Right atrium auricular region (tissue), 2 donors: ENCODE measurements around the gene TP73. TPM values are rescaled to one million over a fixed set of nuclear protein-coding genes. Genes with fewer than 3 reads are reported as not detected.
"Not testable (repeated sequence)": the region's sequence is repeated elsewhere in the genome, so short reads cannot be mapped to it uniquely, and the experiment has no call there.

Experiments used
- DNase-seq: peaks from one replicate; pipeline ENCODE4 v3.0.0-alpha.2; 2019; ENCODE audit warnings: low spot score
- H3K27ac ChIP-seq, 2 donors: fragments of 200-600 bp; sonication (generic); 1 replicate in 1 of 2; 2 replicates in 1 of 2; pipeline ENCODE4 v1.5.1; 2016 to 2019
- H3K27me3 ChIP-seq, 2 donors: fragments of 200-600 bp; sonication (generic); one replicate each; pipeline versions ENCODE4 v1.5.1 to v1.6.0; 2017 to 2019
- H3K36me3 ChIP-seq: fragments of 200-600 bp; sonication (generic); one replicate; pipeline ENCODE4 v1.5.1; 2016
- H3K4me1 ChIP-seq, 2 donors: fragments of 200-600 bp; sonication (generic); one replicate each; pipeline versions ENCODE4 v1.5.1 to v1.6.0; 2017 to 2019
- H3K4me3 ChIP-seq, 2 donors: fragments of 200-600 bp; sonication (generic); 1 replicate in 1 of 2; 2 replicates in 1 of 2; pipeline ENCODE4 v1.5.1; 2017 to 2019; ENCODE audit warnings: mild to moderate bottlenecking in 1 of 2, moderate library complexity in 1 of 2
- H3K9me3 ChIP-seq, 2 donors: fragments of 200-600 bp; sonication (generic); one replicate each; pipeline ENCODE4 v1.5.1; 2019
- CTCF ChIP-seq, 2 donors: fragments of 200-600 bp; sonication (generic); IDR thresholded peaks; one replicate each; pipeline ENCODE4 v1.5.1; 2019; ENCODE audit warnings: antibody characterized with exemption in 2 of 2
- total RNA-seq, 2 donors: library from RNA; depleted of rRNA; stranded (reverse); fragments of >200 nt; gene quantifications; one replicate each; pipeline ENCODE4 v1.1.0, GENCODE V29; 2016

The TP73 gene
- total RNA-seq, 2 donors from 2014 or later = 0.16 TPM; not detected in 1

- not testable (repeated sequence) for H3K27ac ChIP-seq, H3K9me3 ChIP-seq, H3K4me1 ChIP-seq, H3K4me3 ChIP-seq, H3K27me3 ChIP-seq, H3K36me3 ChIP-seq
- DNase-seq = peak; percentile 72
- peak; percentile 97 for TF ChIP-seq CTCF (IDR thresholded peaks at IDR 0.05)
Measured at GRCh38 chr1:3724416-3725030, 72.2 kb downstream of the TP73 start.

- no peaks in the 10 kb centered on the region for H3K36me3 ChIP-seq
- H3K9me3 ChIP-seq = no peaks in the 10 kb centered on the region
- H3K4me1 ChIP-seq = no peaks in the 10 kb centered on the region
- H3K4me3 ChIP-seq = no peak overlapping the region
- no peaks in the 10 kb centered on the region for H3K27me3 ChIP-seq
- no peak for TF ChIP-seq CTCF (IDR thresholded peaks at IDR 0.05)
- no peak for DNase-seq
- no peak overlapping the region for H3K27ac ChIP-seq
Measured at GRCh38 chr1:3725366-3725765, 73.0 kb downstream of the TP73 start.

- peaks cover 0 to 10% of the 10 kb centered on the region in 2 donors for H3K4me1 ChIP-seq
- DNase-seq = no peak
- TF ChIP-seq CTCF (IDR thresholded peaks at IDR 0.05) = peak; percentile 14 to 52
- H3K36me3 ChIP-seq = no peaks in the 10 kb centered on the region
- no peaks in the 10 kb centered on the region for H3K27me3 ChIP-seq
- H3K27ac ChIP-seq = no peak overlapping the region
- H3K4me3 ChIP-seq = no peak overlapping the region
- H3K9me3 ChIP-seq = no peaks in the 10 kb centered on the region
Measured at GRCh38 chr1:3727042-3727824, 74.9 kb downstream of the TP73 start.

GRCh38 chr1:3727825-3728776, 75.8 kb downstream of the TP73 start:
- no peak overlapping the region for H3K27ac ChIP-seq
- no peaks in the 10 kb centered on the region for H3K9me3 ChIP-seq
- TF ChIP-seq CTCF (IDR thresholded peaks at IDR 0.05) = no peak
- peaks cover 0 to 18% of the 10 kb centered on the region in 2 donors for H3K4me1 ChIP-seq
- no peak overlapping the region for H3K4me3 ChIP-seq
- DNase-seq = no peak
- no peaks in the 10 kb centered on the region for H3K36me3 ChIP-seq
- H3K27me3 ChIP-seq = no peaks in the 10 kb centered on the region

- DNase-seq = no peak
- Histone ChIP-seq H3K27me3 (no peaks in the 10 kb centered on the region), H3K4me1 (peaks cover 0 to 24% of the 10 kb centered on the region in 2 donors), H3K36me3 (no peaks in the 10 kb centered on the region), H3K27ac (no peak overlapping the region), H3K9me3 (no peaks in the 10 kb centered on the region), H3K4me3 (no peak overlapping the region)
- TF ChIP-seq CTCF (IDR thresholded peaks at IDR 0.05) = no peak
Measured at GRCh38 chr1:3729594-3730542, 77.6 kb downstream of the TP73 start.
